ENCODE data around the gene BLTP3B.

DNA sequence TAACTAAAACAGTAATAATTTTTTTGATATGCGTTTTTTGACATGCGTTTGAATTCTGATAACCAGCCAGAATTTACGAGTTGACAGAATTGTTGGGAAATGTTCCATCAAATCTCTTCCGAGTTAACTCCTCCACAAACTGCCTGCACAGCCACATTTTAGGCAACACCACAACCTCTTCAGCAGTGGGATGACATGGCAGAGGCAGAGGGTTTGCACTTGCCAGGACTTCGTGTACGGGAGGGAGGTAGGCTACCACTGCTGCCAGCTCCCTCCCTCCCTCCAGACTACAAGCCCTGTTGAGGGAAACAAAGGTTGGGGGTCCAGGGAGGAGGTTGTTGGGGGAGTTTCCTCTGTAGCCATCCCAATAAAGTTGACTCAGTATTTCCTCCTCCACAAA lies 43.4 kb upstream of the BLTP3B start:
- TF ChIP-seq POLR2A (IDR thresholded peaks at IDR 0.05): no peak
- TF ChIP-seq, protein P1, sequence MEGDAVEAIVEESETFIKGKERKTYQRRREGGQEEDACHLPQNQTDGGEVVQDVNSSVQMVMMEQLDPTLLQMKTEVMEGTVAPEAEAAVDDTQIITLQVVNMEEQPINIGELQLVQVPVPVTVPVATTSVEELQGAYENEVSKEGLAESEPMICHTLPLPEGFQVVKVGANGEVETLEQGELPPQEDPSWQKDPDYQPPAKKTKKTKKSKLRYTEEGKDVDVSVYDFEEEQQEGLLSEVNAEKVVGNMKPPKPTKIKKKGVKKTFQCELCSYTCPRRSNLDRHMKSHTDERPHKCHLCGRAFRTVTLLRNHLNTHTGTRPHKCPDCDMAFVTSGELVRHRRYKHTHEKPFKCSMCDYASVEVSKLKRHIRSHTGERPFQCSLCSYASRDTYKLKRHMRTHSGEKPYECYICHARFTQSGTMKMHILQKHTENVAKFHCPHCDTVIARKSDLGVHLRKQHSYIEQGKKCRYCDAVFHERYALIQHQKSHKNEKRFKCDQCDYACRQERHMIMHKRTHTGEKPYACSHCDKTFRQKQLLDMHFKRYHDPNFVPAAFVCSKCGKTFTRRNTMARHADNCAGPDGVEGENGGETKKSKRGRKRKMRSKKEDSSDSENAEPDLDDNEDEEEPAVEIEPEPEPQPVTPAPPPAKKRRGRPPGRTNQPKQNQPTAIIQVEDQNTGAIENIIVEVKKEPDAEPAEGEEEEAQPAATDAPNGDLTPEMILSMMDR (IDR thresholded peaks at IDR 0.05): no peak
